ENCODE data around the gene ETAA1. TPM values are rescaled to one million over a fixed set of nuclear protein-coding genes. Genes with fewer than 3 reads are reported as not detected.

ETAA1 gene
- total and polyA plus RNA-seq, 2 of the 13 experiments (the other 11 are each of a cell fraction or from before 2014, with no cell fraction given), result 9.1 to 16.2 TPM

- TF ChIP-seq, protein P1, sequence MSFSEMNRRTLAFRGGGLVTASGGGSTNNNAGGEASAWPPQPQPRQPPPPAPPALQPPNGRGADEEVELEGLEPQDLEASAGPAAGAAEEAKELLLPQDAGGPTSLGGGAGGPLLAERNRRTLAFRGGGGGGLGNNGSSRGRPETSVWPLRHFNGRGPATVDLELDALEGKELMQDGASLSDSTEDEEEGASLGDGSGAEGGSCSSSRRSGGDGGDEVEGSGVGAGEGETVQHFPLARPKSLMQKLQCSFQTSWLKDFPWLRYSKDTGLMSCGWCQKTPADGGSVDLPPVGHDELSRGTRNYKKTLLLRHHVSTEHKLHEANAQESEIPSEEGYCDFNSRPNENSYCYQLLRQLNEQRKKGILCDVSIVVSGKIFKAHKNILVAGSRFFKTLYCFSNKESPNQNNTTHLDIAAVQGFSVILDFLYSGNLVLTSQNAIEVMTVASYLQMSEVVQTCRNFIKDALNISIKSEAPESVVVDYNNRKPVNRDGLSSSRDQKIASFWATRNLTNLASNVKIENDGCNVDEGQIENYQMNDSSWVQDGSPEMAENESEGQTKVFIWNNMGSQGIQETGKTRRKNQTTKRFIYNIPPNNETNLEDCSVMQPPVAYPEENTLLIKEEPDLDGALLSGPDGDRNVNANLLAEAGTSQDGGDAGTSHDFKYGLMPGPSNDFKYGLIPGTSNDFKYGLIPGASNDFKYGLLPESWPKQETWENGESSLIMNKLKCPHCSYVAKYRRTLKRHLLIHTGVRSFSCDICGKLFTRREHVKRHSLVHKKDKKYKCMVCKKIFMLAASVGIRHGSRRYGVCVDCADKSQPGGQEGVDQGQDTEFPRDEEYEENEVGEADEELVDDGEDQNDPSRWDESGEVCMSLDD (CRISPR knock-in tag; IDR thresholded peaks at IDR 0.05; ENCODE audit: borderline replicate concordance), result no peak
- TF ChIP-seq MED13 (CRISPR knock-in tag; IDR thresholded peaks at IDR 0.05), result no peak
- TF ChIP-seq, protein P2, sequence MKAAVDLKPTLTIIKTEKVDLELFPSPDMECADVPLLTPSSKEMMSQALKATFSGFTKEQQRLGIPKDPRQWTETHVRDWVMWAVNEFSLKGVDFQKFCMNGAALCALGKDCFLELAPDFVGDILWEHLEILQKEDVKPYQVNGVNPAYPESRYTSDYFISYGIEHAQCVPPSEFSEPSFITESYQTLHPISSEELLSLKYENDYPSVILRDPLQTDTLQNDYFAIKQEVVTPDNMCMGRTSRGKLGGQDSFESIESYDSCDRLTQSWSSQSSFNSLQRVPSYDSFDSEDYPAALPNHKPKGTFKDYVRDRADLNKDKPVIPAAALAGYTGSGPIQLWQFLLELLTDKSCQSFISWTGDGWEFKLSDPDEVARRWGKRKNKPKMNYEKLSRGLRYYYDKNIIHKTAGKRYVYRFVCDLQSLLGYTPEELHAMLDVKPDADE (CRISPR knock-in tag; IDR thresholded peaks at IDR 0.05), result no peak
- no peak for TF ChIP-seq GATAD2A (CRISPR knock-in tag; IDR thresholded peaks at IDR 0.05)
- no peak for TF ChIP-seq ZNF891 (CRISPR knock-in tag; IDR thresholded peaks at IDR 0.05)
- no peak for TF ChIP-seq SYNCRIP (IDR thresholded peaks at IDR 0.05; ENCODE audit: insufficient read depth, low read depth, low read length)
- TF ChIP-seq ZNF275 (CRISPR knock-in tag; IDR thresholded peaks at IDR 0.05; ENCODE audit: borderline replicate concordance), result no peak
- no peak for TF ChIP-seq ZNF143 (CRISPR knock-in tag; IDR thresholded peaks at IDR 0.05)
These were observed 3.9 kb upstream of the ETAA1 start (continued) for GRCh38 chr2:67393237-67393636.

GRCh38 chr2:67394734-67395133, 2.4 kb upstream of the ETAA1 start:
- intact Hi-C loops (cut with micrococcal nuclease; ENCODE audit: unreplicated experiment), result loop anchor here (5.0 to 10.0 kb wide), 2 partner anchors 70 to 962 kb away; no protein-coding TSS in a partner anchor
- ChIA-PET CTCF (ENCODE audit: low intra/inter-chr PET ratio, low total read pairs) (no interaction called here), POLR2A (no interaction called here)
- Histone ChIP-seq H3K9ac (ENCODE audit: insufficient read depth, low read depth, low read length) (no peak overlapping the region), H3K27me3 (ENCODE audit: control insufficient read depth in 1 of 2, insufficient read depth in 2 of 2, low read length in 2 of 2) (no peaks in the 10 kb centered on the region; a peak in 1 of 5 replicates), H4K20me1 (ENCODE audit: insufficient read depth, low read length) (no peaks in the 10 kb centered on the region), H3K4me2 (ENCODE audit: low read depth, low read length) (no peak overlapping the region), H3K4me1 (ENCODE audit: insufficient read depth, low read length) (peaks cover 13% of the 10 kb centered on the region), H3K9me3 (ENCODE audit: low read length) (no peaks in the 10 kb centered on the region), H3K79me2 (ENCODE audit: insufficient read depth, low read length) (peaks cover 8% of the 10 kb centered on the region), H3K36me3 (replicated peaks in 1 of 2; ENCODE audit: control insufficient read depth in 1 of 2, insufficient read depth in 2 of 2, low read length in 2 of 2) (no peaks in the 10 kb centered on the region), H3K27ac (ENCODE audit: extremely low read length, insufficient read depth, low read length) (no peak overlapping the region), H3K4me3 (replicated peaks in 1 of 3; ENCODE audit: insufficient read depth in 1 of 3, low read depth in 2 of 3, low read length in 3 of 3) (no peak overlapping the region), H2AFZ (ENCODE audit: low read length) (no peak overlapping the region)
- TF ChIP-seq ATAD3A (CRISPR knock-in tag; IDR thresholded peaks at IDR 0.05), result no peak
- 0 out of 2 replicates have a peak, but pooled peaks have one; percentile 11 for TF ChIP-seq FOSL2 (CRISPR knock-in tag; IDR thresholded peaks at IDR 0.05)
- ATAC-seq, result no peak
- DNase-seq (ENCODE audit: low spot score), result no peak
- BruUV-seq (replicated peaks), result no TSS peak
- in situ Hi-C loops (cut with HindIII; ENCODE audit: extremely low pct_ligation_motif_present, low pct_unique_long_range_greater_than_20kb), result no loop called here
- FAIRE-seq, result no peak
- 68% methylated on average over 3 of the region's 3 CpGs for WGBS (ENCODE audit: low lambda C conversion rate)

Measured in HepG2 (cell line).